A549 treated with CpdA at 1 μM for 4 hours (cell line): ENCODE results near the gene MPND. TPM values are rescaled to one million over a fixed set of nuclear protein-coding genes. Genes with fewer than 3 reads are reported as not detected.

Source experiments
- total RNA-seq: library from RNA; stranded (reverse); fragments of 200-300 nt; extraction: Qiagen RNA extraction; gene quantifications from 5 replicates; pipeline ENCODE4 v1.2.3, GENCODE V29; 2022; ENCODE audit warnings: low read depth

The MPND gene, protein sequence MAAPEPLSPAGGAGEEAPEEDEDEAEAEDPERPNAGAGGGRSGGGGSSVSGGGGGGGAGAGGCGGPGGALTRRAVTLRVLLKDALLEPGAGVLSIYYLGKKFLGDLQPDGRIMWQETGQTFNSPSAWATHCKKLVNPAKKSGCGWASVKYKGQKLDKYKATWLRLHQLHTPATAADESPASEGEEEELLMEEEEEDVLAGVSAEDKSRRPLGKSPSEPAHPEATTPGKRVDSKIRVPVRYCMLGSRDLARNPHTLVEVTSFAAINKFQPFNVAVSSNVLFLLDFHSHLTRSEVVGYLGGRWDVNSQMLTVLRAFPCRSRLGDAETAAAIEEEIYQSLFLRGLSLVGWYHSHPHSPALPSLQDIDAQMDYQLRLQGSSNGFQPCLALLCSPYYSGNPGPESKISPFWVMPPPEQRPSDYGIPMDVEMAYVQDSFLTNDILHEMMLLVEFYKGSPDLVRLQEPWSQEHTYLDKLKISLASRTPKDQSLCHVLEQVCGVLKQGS
- total RNA-seq = 4.7 to 12.2 TPM (median 11.2 TPM) in 5 replicates

GRCh38 chr19:4343370-4344307 is at the start of gene MPND:
TSS of gene MPND (plus strand) at chr19:4343562. CDS start at chr19:4343594, 32 bp downstream.

DNA sequence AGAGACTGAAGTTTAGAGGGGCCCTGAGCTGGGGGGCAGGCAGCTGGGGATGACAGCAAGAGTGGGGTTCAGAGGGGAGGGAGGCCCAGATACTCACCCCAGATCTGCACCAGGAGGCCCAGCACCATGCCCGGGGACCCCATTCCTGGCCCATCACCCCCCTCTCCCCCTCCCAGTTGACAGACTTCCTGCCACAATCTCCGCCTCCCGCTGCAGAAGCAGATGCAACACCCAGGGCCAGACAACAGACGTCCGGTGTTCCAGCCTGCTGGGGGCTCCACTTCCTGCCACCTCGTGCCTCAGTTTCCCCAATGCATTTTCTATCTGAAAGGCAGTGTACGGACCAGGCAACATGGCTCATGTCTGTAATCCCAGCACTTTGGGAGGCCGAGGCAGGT is 41.1 kb upstream of the MPND start, which contains the start of gene TMIGD2:
Gene TMIGD2 (minus strand): TSS at position 147 of the 398 bp plus-strand sequence. CDS start 4 bp downstream, at position 143.

GRCh38 chr19:4304538-4305256 is 38.7 kb upstream of the MPND start, which contains the start of gene FSD1:
TSS of gene FSD1 (plus strand) at chr19:4304598. CDS start at chr19:4304747, 149 bp downstream.

GRCh38 chr19:4338441-4339355 is 4.7 kb upstream of the MPND start, which contains the start of gene STAP2:
TSS of gene STAP2 (minus strand) at chr19:4338827. CDS start at chr19:4338753, 74 bp downstream.

DNA sequence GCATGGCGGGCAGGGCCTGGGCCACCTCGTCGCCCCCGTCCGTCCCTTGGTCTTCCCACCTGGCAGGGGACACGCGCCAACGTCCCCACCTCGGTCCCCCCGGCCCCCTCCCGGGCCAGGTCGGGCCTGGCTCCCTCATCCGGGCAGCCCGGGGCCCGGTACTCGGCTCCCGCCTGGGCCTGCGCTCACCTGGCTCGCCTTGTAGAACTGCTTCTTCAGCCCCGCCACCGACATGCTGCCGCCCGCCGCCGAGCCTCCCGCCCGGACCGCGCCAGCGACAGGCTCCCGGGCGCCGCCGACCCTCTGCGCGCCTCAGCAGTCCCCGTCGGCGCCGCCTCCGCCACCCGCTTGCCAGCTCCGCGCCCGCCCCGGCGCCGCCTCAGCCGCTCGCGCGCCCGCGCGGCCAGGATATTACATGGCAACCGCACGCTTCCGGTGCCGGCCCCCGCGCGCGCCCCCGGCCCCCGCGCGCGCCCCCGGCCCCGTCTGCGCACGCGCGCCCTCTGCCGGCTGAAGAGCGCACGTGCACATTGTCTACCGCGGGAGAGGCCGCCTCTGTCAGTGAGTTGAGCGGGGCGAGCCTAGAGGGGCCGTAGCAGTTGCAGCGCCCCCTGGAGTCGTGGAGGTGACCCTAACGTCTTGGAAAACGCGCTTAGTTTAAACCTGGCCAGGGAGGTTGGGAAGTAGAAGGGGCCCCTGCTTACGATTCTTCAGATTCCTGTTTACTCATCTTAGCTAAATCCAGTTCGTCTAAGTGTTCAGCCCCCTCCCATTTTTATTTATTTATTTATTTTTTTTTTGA is 57.0 kb downstream of the MPND start, which contains the start of gene SH3GL1:
Gene SH3GL1 (minus strand): TSS at position 413 of the 802 bp plus-strand sequence. CDS start 179 bp downstream, at position 234.

GRCh38 chr19:4402171-4403004 is 59.0 kb downstream of the MPND start, which contains the start of gene CHAF1A:
TSS of gene CHAF1A (plus strand) at chr19:4402640. CDS start at chr19:4402763, 123 bp downstream.

Other genes starting within 250 kb of the MPND start
- 96.7 to 143 TPM (median 135 TPM) in 5 replicates for gene MAP2K2, start 219.4 kb upstream of the MPND start, total RNA-seq
- gene CREB3L3, start 189.9 kb upstream of the MPND start, total RNA-seq = 0.03 to 0.15 TPM (median 0.09 TPM) in 3 of 5 replicates, not detected in the others
- 22.0 to 32.6 TPM (median 31.3 TPM) in 5 replicates for gene SIRT6, start 161.0 kb upstream of the MPND start, total RNA-seq
- gene ANKRD24, start 160.9 kb upstream of the MPND start, total RNA-seq = 0.12 to 0.28 TPM (median 0.21 TPM) in 5 replicates
- 2.8 to 3.5 TPM (median 3.2 TPM) in 5 replicates for gene EBI3, start 114.0 kb upstream of the MPND start, total RNA-seq
- 19.6 to 22.8 TPM (median 20.2 TPM) in 5 replicates for gene YJU2, start 96.5 kb upstream of the MPND start, total RNA-seq
- gene SHD, start 64.3 kb upstream of the MPND start, total RNA-seq = 0.07 to 0.29 TPM (median 0.08 TPM) in 3 of 5 replicates, not detected in the others
- not detected in 5 replicates for gene TMIGD2, start 41.2 kb upstream of the MPND start, total RNA-seq
- 6.7 to 8.9 TPM (median 7.8 TPM) in 5 replicates for gene FSD1, start 39.0 kb upstream of the MPND start, total RNA-seq
- gene STAP2, start 4.7 kb upstream of the MPND start, total RNA-seq = 0.22 TPM in 1 of 5 replicates, not detected in the others
- 43.7 to 62.9 TPM (median 61.9 TPM) in 5 replicates for gene SH3GL1, start 57.0 kb downstream of the MPND start, total RNA-seq
- gene CHAF1A, start 59.1 kb downstream of the MPND start, total RNA-seq = 22.5 to 24.9 TPM (median 23.7 TPM) in 5 replicates
- 37.5 to 60.4 TPM (median 59.6 TPM) in 5 replicates for gene UBXN6, start 114.2 kb downstream of the MPND start, total RNA-seq
- gene HDGFL2, start 128.7 kb downstream of the MPND start, total RNA-seq = 24.9 to 32.0 TPM (median 28.7 TPM) in 5 replicates
- gene PLIN4, start 174.9 kb downstream of the MPND start, total RNA-seq = 0.20 to 0.27 TPM (median 0.21 TPM) in 5 replicates
- 0.06 to 0.25 TPM (median 0.17 TPM) in 4 of 5 replicates, not detected in the other for gene PLIN5, start 191.7 kb downstream of the MPND start, total RNA-seq
- gene LRG1, start 196.5 kb downstream of the MPND start, total RNA-seq = 0.09 to 0.28 TPM (median 0.13 TPM) in 4 of 5 replicates, not detected in the other
- gene SEMA6B, start 216.1 kb downstream of the MPND start, total RNA-seq = 4.4 to 6.5 TPM (median 6.0 TPM) in 5 replicates